Right lobe of liver (tissue), 4 donors: ENCODE results near the gene PTPRM.

Experiments used
- POLR2A ChIP-seq: fragments of 450-650 bp; IDR thresholded peaks from one replicate; pipeline ENCODE4 v1.6.1; 2017; ENCODE audit warnings: antibody characterized with exemption, mild to moderate bottlenecking
- TF ChIP-seq, protein P1 (sequence below), 4 donors: fragments of 200-600 bp in 3 of 4; fragments of 450-650 bp in 1 of 4; IDR thresholded peaks; one replicate each; pipeline versions ENCODE4 v1.5.1 to v1.8.0; 2016 to 2022; ENCODE audit warnings: antibody characterized with exemption in 4 of 4, mild to moderate bottlenecking in 2 of 4
- donor health status: DM: no; HTN: no; CAD: no.
- donor health status: DM: no; HTN: no; CAD: no.
- donor health status: DM: no; HTN: yes; CAD: no.

DNA sequence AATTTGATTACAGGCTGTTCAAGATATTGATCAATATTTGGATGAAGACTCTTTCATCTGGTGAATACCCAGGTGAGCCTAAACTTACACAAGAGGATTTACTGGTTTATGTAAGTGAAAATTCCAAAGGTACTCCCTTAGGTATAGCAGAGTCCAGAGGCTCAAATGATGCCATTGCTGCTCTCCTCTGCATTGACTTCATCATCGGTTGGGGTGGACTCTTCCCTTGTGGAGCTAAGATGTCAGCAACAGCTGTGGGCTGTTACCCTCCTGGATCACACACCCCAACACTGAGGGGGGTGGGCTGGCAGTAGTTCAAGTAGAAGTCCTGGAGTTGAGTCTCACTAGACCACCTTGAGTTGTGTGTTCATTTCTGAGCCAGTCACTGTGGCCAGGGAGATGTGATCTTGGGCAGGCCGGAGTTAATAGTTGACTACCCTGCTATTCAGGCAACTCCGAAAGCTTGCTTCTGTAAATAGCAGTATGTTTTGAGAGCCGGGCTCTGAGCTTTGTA, 236.9 kb downstream of the PTPRM start:
- TF ChIP-seq, protein P1, sequence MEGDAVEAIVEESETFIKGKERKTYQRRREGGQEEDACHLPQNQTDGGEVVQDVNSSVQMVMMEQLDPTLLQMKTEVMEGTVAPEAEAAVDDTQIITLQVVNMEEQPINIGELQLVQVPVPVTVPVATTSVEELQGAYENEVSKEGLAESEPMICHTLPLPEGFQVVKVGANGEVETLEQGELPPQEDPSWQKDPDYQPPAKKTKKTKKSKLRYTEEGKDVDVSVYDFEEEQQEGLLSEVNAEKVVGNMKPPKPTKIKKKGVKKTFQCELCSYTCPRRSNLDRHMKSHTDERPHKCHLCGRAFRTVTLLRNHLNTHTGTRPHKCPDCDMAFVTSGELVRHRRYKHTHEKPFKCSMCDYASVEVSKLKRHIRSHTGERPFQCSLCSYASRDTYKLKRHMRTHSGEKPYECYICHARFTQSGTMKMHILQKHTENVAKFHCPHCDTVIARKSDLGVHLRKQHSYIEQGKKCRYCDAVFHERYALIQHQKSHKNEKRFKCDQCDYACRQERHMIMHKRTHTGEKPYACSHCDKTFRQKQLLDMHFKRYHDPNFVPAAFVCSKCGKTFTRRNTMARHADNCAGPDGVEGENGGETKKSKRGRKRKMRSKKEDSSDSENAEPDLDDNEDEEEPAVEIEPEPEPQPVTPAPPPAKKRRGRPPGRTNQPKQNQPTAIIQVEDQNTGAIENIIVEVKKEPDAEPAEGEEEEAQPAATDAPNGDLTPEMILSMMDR (IDR thresholded peaks at IDR 0.05) = no peak
- no peak for TF ChIP-seq POLR2A
